HL-60 (cell line): ENCODE data around the gene HSDL1.

Experiments used
- CTCF ChIP-seq: IDR thresholded peaks from one replicate; pipeline ENCODE4 v1.5.1; 2011; ENCODE audit warnings: low read length, control low read depth, inconsistent platforms; ENCODE audit not compliant: insufficient read depth
- GABPA ChIP-seq: IDR thresholded peaks from 2 replicates; pipeline ENCODE4 v1.6.1; 2012; ENCODE audit warnings: low read depth
- TF ChIP-seq, protein P1 (sequence below): IDR thresholded peaks from 2 replicates; pipeline ENCODE4 v1.6.1; 2012; ENCODE audit warnings: low read depth; ENCODE audit not compliant: insufficient replicate concordance

DNA sequence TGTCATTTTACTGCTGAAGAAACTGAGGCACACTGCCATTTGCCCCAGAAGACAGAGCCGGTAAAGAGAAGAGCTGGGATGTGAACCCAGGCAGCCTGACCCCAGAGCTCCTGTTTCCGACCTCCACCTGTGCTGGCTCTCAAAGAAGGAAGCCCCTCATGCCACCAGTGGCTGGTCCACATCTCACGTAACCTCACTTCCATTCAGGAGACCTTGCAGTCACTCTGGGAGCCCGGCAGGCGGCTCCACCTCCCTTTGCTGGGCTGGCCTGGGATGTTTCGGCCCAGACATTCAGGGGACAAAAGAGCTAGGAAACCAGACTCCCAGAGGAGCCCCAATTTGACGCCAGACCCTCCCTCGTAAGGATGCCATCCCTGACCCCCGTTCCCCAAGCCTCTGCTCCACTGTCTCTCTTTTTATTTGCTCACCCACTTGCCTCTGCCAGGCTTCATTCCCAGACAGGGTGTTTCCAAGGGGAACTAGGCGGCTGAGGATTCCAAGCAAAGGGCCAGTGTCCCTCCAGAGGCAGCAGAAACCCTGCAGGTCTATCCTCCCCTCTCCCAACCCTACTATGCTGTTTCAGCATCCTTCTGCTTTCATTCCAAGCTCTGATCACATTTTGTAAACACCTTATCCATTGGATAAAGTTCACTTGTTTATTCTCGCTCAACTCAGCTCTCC is 39.1 kb upstream of the HSDL1 start:
- TF ChIP-seq CTCF (no peak), GABPA (no peak)
- TF ChIP-seq, protein P1, sequence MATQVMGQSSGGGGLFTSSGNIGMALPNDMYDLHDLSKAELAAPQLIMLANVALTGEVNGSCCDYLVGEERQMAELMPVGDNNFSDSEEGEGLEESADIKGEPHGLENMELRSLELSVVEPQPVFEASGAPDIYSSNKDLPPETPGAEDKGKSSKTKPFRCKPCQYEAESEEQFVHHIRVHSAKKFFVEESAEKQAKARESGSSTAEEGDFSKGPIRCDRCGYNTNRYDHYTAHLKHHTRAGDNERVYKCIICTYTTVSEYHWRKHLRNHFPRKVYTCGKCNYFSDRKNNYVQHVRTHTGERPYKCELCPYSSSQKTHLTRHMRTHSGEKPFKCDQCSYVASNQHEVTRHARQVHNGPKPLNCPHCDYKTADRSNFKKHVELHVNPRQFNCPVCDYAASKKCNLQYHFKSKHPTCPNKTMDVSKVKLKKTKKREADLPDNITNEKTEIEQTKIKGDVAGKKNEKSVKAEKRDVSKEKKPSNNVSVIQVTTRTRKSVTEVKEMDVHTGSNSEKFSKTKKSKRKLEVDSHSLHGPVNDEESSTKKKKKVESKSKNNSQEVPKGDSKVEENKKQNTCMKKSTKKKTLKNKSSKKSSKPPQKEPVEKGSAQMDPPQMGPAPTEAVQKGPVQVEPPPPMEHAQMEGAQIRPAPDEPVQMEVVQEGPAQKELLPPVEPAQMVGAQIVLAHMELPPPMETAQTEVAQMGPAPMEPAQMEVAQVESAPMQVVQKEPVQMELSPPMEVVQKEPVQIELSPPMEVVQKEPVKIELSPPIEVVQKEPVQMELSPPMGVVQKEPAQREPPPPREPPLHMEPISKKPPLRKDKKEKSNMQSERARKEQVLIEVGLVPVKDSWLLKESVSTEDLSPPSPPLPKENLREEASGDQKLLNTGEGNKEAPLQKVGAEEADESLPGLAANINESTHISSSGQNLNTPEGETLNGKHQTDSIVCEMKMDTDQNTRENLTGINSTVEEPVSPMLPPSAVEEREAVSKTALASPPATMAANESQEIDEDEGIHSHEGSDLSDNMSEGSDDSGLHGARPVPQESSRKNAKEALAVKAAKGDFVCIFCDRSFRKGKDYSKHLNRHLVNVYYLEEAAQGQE, result no peak
